ENCODE data around the gene ABL2.

GRCh38 chr1:179146911-179147310, 82.6 kb downstream of the ABL2 start:
- no peak for TF ChIP-seq TAF1 (IDR thresholded peaks at IDR 0.05; ENCODE audit: borderline replicate concordance, low read depth, low read length)
- TF ChIP-seq POLR2AphosphoS5 (IDR thresholded peaks at IDR 0.05; ENCODE audit: low read depth, low read length), result no peak
